Common myeloid progenitor, CD34-positive (primary cell): ENCODE measurements around the gene NCMAP. TPM values are rescaled to one million over a fixed set of nuclear protein-coding genes. Genes with fewer than 3 reads are reported as not detected.

ENCODE experiments used
- CTCF ChIA-PET: fragments of 350-600 bp; sonication (Branson Sonifier 250); formaldehyde crosslinking; loops from one replicate; lab custom pipeline; 2021; ENCODE audit warnings: antibody characterized with exemption; lab: Charles Lee
- POLR2A ChIA-PET: fragments of 350-600 bp; sonication (Branson Sonifier 250); formaldehyde crosslinking; loops from one replicate; lab custom pipeline; 2021; ENCODE audit warnings: antibody characterized with exemption; lab: Charles Lee
- DNase-seq, 3 donors: peaks; one replicate each; pipeline versions ENCODE4 v3.0.0 to v3.0.0-alpha.2; 2013
- H3K27ac ChIP-seq, 2 experiments: 1 replicate in 1 of 2; 2 replicates in 1 of 2; pipeline ENCODE4 v1.7.0; 2013; ENCODE audit warnings: inconsistent platforms in 2 of 2, low read length in 2 of 2, mild to moderate bottlenecking in 2 of 2, low read depth in 1 of 2, moderate library complexity in 1 of 2; ENCODE audit not compliant: severe bottlenecking in 2 of 2, insufficient read depth in 1 of 2, poor library complexity in 1 of 2
- H3K27me3 ChIP-seq, 5 experiments: replicated peaks in 2 of 5; 1 replicate in 3 of 5; 2 replicates in 2 of 5; pipeline versions ENCODE4 v1.6.1 to v1.7.0; 2013; ENCODE audit warnings: low read length in 4 of 5, mild to moderate bottlenecking in 2 of 5, moderate library complexity in 2 of 5, inconsistent platforms in 1 of 5; ENCODE audit not compliant: insufficient read depth in 5 of 5, control insufficient read depth in 4 of 5
- H3K36me3 ChIP-seq, 4 experiments: 1 replicate in 2 of 4; 2 replicates in 2 of 4; pipeline versions ENCODE4 v1.6.1 to v1.7.0; 2013; ENCODE audit warnings: low read length in 3 of 4, control low read depth in 1 of 4, mild to moderate bottlenecking in 1 of 4; ENCODE audit not compliant: control insufficient read depth in 4 of 4, insufficient read depth in 4 of 4
- H3K4me1 ChIP-seq, 4 experiments: 1 replicate in 3 of 4; 2 replicates in 1 of 4; pipeline versions ENCODE4 v1.6.1 to v1.7.1; 2013; ENCODE audit warnings: low read length in 3 of 4, mild to moderate bottlenecking in 3 of 4, control low read depth in 1 of 4, inconsistent platforms in 1 of 4, moderate library complexity in 1 of 4; ENCODE audit not compliant: control insufficient read depth in 4 of 4, insufficient read depth in 4 of 4; ENCODE audit errors: control extremely low read depth in 1 of 4
- H3K4me3 ChIP-seq, 7 experiments: 1 replicate in 4 of 7; 2 replicates in 3 of 7; pipeline versions ENCODE4 v1.5.1 to v1.7.0; 2013; ENCODE audit warnings: mild to moderate bottlenecking in 7 of 7, low read length in 6 of 7, moderate library complexity in 6 of 7, inconsistent platforms in 2 of 7, low read depth in 2 of 7, control low read depth in 1 of 7; ENCODE audit not compliant: insufficient read depth in 4 of 7, control insufficient read depth in 1 of 7; ENCODE audit errors: extremely low read depth in 1 of 7
- H3K9me3 ChIP-seq, 5 experiments: 1 replicate in 4 of 5; 2 replicates in 1 of 5; pipeline versions ENCODE4 v1.6.1 to v1.7.1; 2013; ENCODE audit warnings: low read length in 4 of 5, mild to moderate bottlenecking in 2 of 5, inconsistent platforms in 1 of 5, low read depth in 1 of 5, moderate library complexity in 1 of 5; ENCODE audit not compliant: control insufficient read depth in 4 of 5, insufficient read depth in 2 of 5; ENCODE audit errors: control extremely low read depth in 1 of 5
- WGBS: methylation state at CpG from one replicate; pipeline ENCODE4 v1.1.5; 2013; ENCODE audit not compliant: insufficient coverage; 5-methylcytosine and 5-hydroxymethylcytosine counted together
- polyA plus RNA-seq: library from polyadenylated mRNA; unstranded; fragments of 120-200 nt; gene quantifications from one replicate; pipeline ENCODE4 v1.2.1, GENCODE V29; 2013

Gene NCMAP, protein sequence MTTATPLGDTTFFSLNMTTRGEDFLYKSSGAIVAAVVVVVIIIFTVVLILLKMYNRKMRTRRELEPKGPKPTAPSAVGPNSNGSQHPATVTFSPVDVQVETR
- not detected for polyA plus RNA-seq

DNA sequence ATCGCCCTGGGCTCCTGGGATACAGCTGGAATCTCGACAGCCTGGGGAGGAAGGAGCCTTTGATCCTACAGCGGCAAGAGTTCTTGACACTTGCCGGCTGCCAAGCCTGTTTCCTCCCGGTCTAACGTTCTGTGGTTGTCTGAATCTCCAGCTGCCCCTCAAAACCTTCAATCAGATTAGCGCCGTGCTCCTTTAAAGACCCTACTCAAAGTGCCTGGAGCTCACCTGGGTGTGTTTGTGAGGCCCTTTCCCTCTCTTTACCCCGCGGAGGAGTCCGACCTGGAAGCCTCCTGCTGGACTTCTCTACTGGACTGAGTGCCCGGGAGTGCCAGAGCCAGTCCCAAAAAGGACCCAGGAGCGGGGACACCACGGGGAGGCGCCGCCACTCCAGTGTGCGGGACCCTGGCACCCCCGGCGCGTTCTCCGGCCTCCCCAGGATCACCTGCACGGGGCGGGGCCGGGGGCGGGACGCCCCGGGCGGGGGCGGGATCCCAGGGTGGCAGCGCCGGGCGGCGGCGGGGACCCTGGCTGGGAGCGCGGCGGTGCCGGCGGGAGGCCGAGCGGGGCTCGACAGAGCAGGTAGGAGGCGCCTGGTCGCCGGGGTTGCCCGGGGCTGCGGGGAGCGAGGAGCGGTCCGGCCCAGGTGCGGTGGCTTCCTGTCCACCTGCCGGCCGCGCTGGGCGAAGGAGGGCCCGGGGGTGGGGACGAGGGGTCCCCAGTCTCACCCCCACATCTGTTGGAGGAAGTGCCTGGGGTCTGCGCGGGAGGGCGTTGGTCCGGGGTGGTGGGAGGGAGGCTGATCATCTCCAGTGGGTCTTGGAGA lies at the start of gene NCMAP:
Gene NCMAP, plus strand, starts transcription at position 497 of the 823 bp plus-strand sequence. CDS start 39,344 bp downstream, outside the sequence.
- Histone ChIP-seq H3K4me3 (peak within 1 kb of the TSS in 6 of 7 experiments; percentile 36 to 65 (median 58)), H3K36me3 (no peaks in the 10 kb centered on the region), H3K4me1 (peaks cover 0 to 38% (median 22%) of the 10 kb centered on the region in 4 experiments), H3K9me3 (no peaks in the 10 kb centered on the region), H3K27ac (no peak within 1 kb of the TSS), H3K27me3 (peaks cover 0 to 11% (median 9%) of the 10 kb centered on the region in 5 experiments)
- CTCF ChIA-PET: interaction anchor here (0.7 to 1.4 kb wide), 5 partner anchors 11 to 32 kb away, joined by 3 to 6 read pairs (median 3); no protein-coding TSS in a partner anchor
- WGBS: under 1% methylated on average over 43 of the region's 61 CpGs
- DNase-seq: peak in 2 of 3 donors; percentile 46 to 58
- POLR2A ChIA-PET: no interaction called here

DNA sequence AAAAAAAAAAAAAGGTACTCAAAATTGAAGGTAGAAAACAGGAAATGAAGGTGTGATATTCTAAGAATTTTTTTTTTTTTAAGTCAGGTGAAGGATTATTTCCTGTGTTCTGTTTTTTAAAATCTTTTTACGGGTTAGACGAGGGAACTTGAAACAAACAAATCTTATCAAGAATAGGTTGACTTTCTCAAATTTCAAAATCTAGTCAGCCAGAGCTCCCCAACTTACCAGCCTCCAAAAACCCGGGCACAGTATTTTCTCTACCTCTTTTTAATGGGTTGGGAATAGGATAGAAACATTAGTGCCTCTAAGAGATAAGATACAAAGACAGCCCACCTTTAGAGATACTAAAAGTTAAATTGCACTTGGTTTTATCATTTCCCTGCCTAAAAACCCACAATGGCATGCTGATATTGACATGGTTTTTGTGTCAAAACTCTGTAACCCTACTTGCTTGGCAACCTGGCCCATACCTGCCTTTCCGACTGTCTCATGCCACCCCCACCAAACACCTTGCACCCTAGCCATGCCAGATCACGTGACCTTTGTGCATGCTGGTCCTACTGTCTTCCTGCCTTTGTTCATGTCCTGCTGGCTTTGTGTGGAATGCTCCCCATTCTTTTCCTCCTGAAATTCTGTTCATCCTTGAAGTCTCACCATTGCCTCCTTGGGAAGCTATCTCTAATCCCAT lies 49.1 kb upstream of the NCMAP start:
- no peaks in the 10 kb centered on the region for H3K27me3 ChIP-seq
- DNase-seq: no peak
- 92% methylated on average over 2 of the region's 5 CpGs for WGBS
- peaks cover 0 to 1% (median 0%) of the 10 kb centered on the region in 5 experiments for H3K9me3 ChIP-seq
- H3K4me1 ChIP-seq: peaks cover 0 to 12% (median 10%) of the 10 kb centered on the region in 4 experiments
- H3K27ac ChIP-seq: no peak overlapping the region
- H3K4me3 ChIP-seq: no peak overlapping the region
- no peaks in the 10 kb centered on the region for H3K36me3 ChIP-seq
- POLR2A ChIA-PET: no interaction called here
- CTCF ChIA-PET: interaction anchor here (1.0 kb wide), 2 partner anchors 20 to 51 kb away, joined by 3 read pairs; no protein-coding TSS in a partner anchor

DNA sequence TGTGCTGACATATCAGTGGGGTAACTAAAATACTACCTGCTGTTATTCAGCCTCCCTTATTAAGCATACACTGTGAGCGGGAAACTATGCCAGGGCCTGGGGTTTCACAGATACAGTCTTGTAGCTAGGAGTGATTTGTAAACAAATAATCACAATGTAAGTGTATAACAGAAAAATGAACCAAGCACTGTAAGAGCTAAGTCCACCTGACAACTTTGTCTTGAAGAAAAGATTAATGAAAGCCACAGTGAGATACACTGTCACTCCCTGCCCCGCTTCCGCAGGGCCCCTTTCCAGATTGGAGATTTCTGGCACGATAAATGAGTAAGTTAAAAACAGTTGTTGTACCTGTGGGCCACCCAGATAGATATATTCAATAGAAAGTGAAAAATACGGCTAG lies 48.5 kb upstream of the NCMAP start:
- Histone ChIP-seq H3K27me3 (no peaks in the 10 kb centered on the region), H3K9me3 (peaks cover 0 to 1% (median 0%) of the 10 kb centered on the region in 5 experiments), H3K36me3 (no peaks in the 10 kb centered on the region), H3K27ac (no peak overlapping the region), H3K4me1 (peaks cover 0 to 9% (median 8%) of the 10 kb centered on the region in 4 experiments), H3K4me3 (no peak overlapping the region)
- 98% methylated on average over 4 of the region's 5 CpGs for WGBS
- POLR2A ChIA-PET: no interaction called here
- peak in 2 of 3 donors; percentile 24 to 25 for DNase-seq
- CTCF ChIA-PET: interaction anchor here (1.0 to 1.5 kb wide), 2 partner anchors 9 to 51 kb away, joined by 3 read pairs; no protein-coding TSS in a partner anchor

DNA sequence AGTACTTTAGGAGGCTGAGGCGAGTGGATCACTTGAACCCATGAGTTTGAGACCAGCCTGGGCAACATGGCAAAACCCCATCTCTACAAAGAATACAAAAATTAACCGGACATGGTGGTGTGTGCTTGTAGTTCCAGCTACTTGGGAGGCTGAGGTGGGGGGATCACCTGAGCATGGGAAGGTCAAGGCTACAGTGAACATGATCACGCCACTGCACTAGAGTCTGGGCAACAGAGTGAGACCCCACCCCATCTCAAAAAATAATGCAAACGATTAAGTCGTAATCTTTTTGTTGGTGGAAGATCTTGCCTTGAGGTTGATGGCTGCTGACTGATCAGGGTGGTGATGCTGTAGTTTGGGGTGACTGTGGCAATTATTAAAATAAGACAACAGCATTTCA lies 47.0 kb upstream of the NCMAP start:
- no peak overlapping the region for H3K27ac ChIP-seq
- ChIA-PET CTCF (interaction anchor here (0.6 to 1.5 kb wide), 2 partner anchors 8 to 20 kb away, joined by 3 read pairs; no protein-coding TSS in a partner anchor), POLR2A (no interaction called here)
- no peak overlapping the region for H3K4me3 ChIP-seq
- 100% methylated on average over 2 of the region's 5 CpGs for WGBS
- peaks cover 0 to 2% (median under 1%) of the 10 kb centered on the region in 4 experiments for H3K4me1 ChIP-seq
- H3K36me3 ChIP-seq: no peaks in the 10 kb centered on the region
- no peak for DNase-seq
- H3K27me3 ChIP-seq: no peaks in the 10 kb centered on the region
- H3K9me3 ChIP-seq: peaks cover 0 to 1% (median 0%) of the 10 kb centered on the region in 5 experiments

DNA sequence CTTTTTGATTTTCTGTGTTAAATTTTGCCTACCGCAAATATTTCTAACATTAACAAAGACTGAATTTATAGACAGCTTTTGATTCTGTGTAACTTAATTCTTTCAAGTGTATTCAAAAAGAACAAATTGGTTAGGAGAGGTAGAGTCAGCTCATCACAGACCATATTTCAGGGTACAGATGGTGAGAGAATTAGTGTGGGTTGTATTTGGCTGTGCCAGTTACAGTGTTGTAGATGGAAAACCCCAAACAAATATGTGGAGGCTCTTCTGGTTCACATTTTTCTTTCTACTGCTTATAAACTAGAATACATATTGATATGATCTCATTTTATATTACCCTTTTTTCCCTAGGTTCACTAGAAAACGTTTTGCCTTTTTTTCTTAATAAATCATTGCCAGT lies 42.2 kb upstream of the NCMAP start:
- no peak for DNase-seq

DNA sequence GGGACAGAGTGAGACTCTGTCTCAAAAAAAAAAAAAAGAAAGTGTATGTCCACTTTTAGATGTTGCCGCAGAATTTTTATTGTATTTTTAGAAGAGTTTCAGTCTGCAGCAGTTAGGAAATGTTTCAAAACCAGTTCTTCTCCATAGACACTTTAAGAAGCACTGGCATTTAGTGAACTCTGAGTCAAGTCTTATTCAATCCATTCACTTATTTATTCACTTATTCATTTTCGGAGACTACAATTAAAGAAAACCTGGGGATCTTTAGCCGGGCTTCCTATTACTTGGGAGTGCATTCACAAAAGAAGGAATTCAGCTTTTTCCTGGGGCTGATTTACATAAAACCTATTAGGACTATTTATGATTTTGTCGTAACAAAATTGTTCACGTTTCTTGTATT lies 40.9 kb upstream of the NCMAP start:
- Histone ChIP-seq H3K27ac (no peak overlapping the region), H3K36me3 (peaks cover 0 to 3% (median 0%) of the 10 kb centered on the region in 4 experiments), H3K4me1 (no peaks in the 10 kb centered on the region), H3K9me3 (no peaks in the 10 kb centered on the region), H3K4me3 (no peak overlapping the region), H3K27me3 (no peaks in the 10 kb centered on the region)
- DNase-seq: no peak
- ChIA-PET CTCF (interaction anchor here (0.7 to 1.6 kb wide), 4 partner anchors 9 to 320 kb away, joined by 3 to 7 read pairs (median 4); no protein-coding TSS in a partner anchor), POLR2A (interaction anchor here (0.6 kb wide), 2 partner anchors 9 to 92 kb away, joined by 3 to 4 read pairs; no protein-coding TSS in a partner anchor)
- WGBS: 100% methylated on average over 3 of the region's 5 CpGs

More for the DNA sequence above, 42.2 kb upstream of the NCMAP start:
- ChIA-PET CTCF (no interaction called here), POLR2A (no interaction called here)
- Histone ChIP-seq H3K9me3 (peaks cover 0 to 1% (median 0%) of the 10 kb centered on the region in 5 experiments), H3K36me3 (peaks cover 0 to 3% (median 0%) of the 10 kb centered on the region in 4 experiments), H3K27me3 (no peaks in the 10 kb centered on the region), H3K4me3 (no peak overlapping the region), H3K4me1 (no peaks in the 10 kb centered on the region), H3K27ac (no peak overlapping the region)
- no CpG with 5 or more reads among the region's 2 CpGs for WGBS
